Fibroblast of lung (primary cell): ENCODE measurements around the gene KLHL5. TPM values are rescaled to one million over a fixed set of nuclear protein-coding genes. Genes with fewer than 3 reads are reported as not detected.

Experiments
- DNase-seq, 2 donors: peaks; one replicate each; pipeline versions ENCODE4 v3.0.0 to v3.0.0-alpha.2; 2010; ENCODE audit warnings: low read depth in 2 of 2
- H2AFZ ChIP-seq: 2 replicates; pipeline ENCODE4 v1.5.1; 2012; ENCODE audit warnings: low read length, control low read depth, inconsistent platforms
- H3K27ac ChIP-seq: 2 replicates; pipeline ENCODE4 v1.5.1; 2011; ENCODE audit warnings: low read length, control low read depth; ENCODE audit not compliant: insufficient read depth
- H3K27me3 ChIP-seq: 2 replicates; pipeline ENCODE4 v1.5.1; 2011; ENCODE audit warnings: mild to moderate bottlenecking, low read length; ENCODE audit not compliant: control insufficient read depth, insufficient read depth
- H3K36me3 ChIP-seq: 2 replicates; pipeline ENCODE4 v1.5.1; 2011; ENCODE audit warnings: low read length; ENCODE audit not compliant: control insufficient read depth, insufficient read depth
- H3K4me1 ChIP-seq: 2 replicates; pipeline ENCODE4 v1.5.1; 2011; ENCODE audit warnings: low read length; ENCODE audit not compliant: control insufficient read depth, insufficient read depth; ENCODE audit errors: extremely low read depth
- H3K4me2 ChIP-seq: 2 replicates; pipeline ENCODE4 v1.5.1; 2011; ENCODE audit warnings: low read length, control low read depth; ENCODE audit not compliant: insufficient read depth; ENCODE audit errors: extremely low read depth
- H3K4me3 ChIP-seq, 4 experiments: fragments of 200-600 bp in 1 of 4; sonication (generic) in 1 of 4; replicated peaks in 1 of 4; 2 replicates each; pipeline ENCODE4 v1.5.1; 2011 to 2016; ENCODE audit warnings: low read length in 4 of 4, low read depth in 3 of 4, mild to moderate bottlenecking in 3 of 4, control low read depth in 2 of 4, inconsistent platforms in 1 of 4, mixed read lengths in 1 of 4; ENCODE audit not compliant: insufficient read depth in 1 of 4; ENCODE audit errors: control extremely low read depth in 1 of 4
- H3K79me2 ChIP-seq: 2 replicates; pipeline ENCODE4 v1.5.1; 2012; ENCODE audit warnings: mild to moderate bottlenecking, low read length, inconsistent platforms; ENCODE audit not compliant: control insufficient read depth, insufficient read depth
- H3K9ac ChIP-seq: 2 replicates; pipeline ENCODE4 v1.5.1; 2011; ENCODE audit warnings: mild to moderate bottlenecking, low read length, control low read depth; ENCODE audit not compliant: insufficient read depth
- H3K9me3 ChIP-seq: 2 replicates; pipeline ENCODE4 v1.5.1; 2012; ENCODE audit warnings: low read depth, low read length; ENCODE audit not compliant: control insufficient read depth, insufficient read depth
- H4K20me1 ChIP-seq: 2 replicates; pipeline ENCODE4 v1.5.1; 2011; ENCODE audit warnings: low read length; ENCODE audit not compliant: control insufficient read depth, insufficient read depth; ENCODE audit errors: extremely low read depth
- EZH2 ChIP-seq: IDR thresholded peaks from 2 replicates; pipeline ENCODE4 v1.5.1; 2012; ENCODE audit warnings: low read length, control low read depth, mild to moderate bottlenecking; ENCODE audit errors: missing control alignments
- polyA plus RNA-seq, 2 donors: library from polyadenylated mRNA; depleted of rRNA in 1 of 2; stranded (reverse) in 1 of 2; unstranded in 1 of 2; fragments of >200 nt; gene quantifications; 2 replicates each; pipeline ENCODE4 v1.2.1, GENCODE V29; 2011 to 2012; ENCODE audit warnings: missing spikeins in 1 of 2
- total RNA-seq: library from RNA; depleted of rRNA; stranded (reverse); fragments of >200 nt; gene quantifications from 2 replicates; pipeline ENCODE4 v1.2.1, GENCODE V29; 2014
- TF ChIP-seq, protein P1 (sequence below), 2 donors: IDR thresholded peaks in 1 of 2; conservative IDR thresholded peaks in 1 of 2; 1 replicate in 1 of 2; 2 replicates in 1 of 2; pipeline ENCODE4 v1.5.1; 2011 to 2012; ENCODE audit warnings: low read length in 2 of 2, control low read depth in 1 of 2, inconsistent platforms in 1 of 2, low read depth in 1 of 2, mild to moderate bottlenecking in 1 of 2

KLHL5 gene
- total and polyA plus RNA-seq, 2 donors (not counting 1 experiment from before 2014, with no cell fraction given), result 88.3 to 120 TPM

DNA sequence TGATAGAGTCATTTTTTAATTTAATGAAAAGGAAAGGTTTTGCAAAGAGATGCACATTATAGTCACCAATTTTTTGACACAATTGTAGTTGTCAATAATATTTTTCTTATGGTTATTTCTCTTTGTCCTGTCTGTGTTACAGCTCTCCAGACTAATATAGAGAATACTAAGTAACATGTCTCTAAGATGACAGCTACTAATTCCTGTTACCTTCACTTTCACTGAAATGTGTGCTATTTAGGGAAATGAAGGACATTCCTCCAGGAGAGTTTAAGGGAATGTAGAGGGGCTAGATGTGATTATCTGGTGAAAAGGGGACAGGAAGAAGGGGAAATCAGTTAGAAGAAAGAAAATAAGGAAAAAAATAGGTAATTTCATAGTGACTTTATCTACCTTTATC is 1.4 kb downstream of the KLHL5 start:
- no peaks in the 10 kb centered on the region for H3K9me3 ChIP-seq
- no peaks in the 10 kb centered on the region for H3K79me2 ChIP-seq

DNA sequence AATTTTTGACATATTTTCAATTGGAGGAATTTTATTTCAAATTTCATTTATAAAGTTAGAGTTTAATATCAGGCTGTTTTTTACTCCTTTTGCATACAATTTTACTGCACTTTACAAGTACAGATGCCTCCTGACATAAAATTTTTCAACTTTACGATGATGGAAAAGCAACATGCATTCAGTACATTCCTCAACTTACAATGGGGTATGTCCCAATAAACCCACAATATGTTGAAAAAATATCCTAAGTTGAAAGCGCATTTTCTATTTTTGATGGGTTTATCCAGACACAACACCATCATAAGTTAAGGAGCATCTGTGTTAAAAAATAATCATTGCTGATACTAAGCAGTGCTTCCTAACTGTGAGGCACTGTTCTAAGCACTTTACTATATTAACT is 4.3 kb downstream of the KLHL5 start:
- no peaks in the 10 kb centered on the region for H4K20me1 ChIP-seq
- no peaks in the 10 kb centered on the region for H3K9me3 ChIP-seq
- no peaks in the 10 kb centered on the region for H3K27me3 ChIP-seq
- no peak for DNase-seq
- no peak overlapping the region for H3K4me3 ChIP-seq
- no peaks in the 10 kb centered on the region for H3K4me1 ChIP-seq
- H3K79me2 ChIP-seq, result no peaks in the 10 kb centered on the region
- no peak overlapping the region for H3K4me2 ChIP-seq
- H3K9ac ChIP-seq, result no peak overlapping the region
- no peak overlapping the region for H3K27ac ChIP-seq
- TF ChIP-seq EZH2, result no peak
- TF ChIP-seq, protein P1, sequence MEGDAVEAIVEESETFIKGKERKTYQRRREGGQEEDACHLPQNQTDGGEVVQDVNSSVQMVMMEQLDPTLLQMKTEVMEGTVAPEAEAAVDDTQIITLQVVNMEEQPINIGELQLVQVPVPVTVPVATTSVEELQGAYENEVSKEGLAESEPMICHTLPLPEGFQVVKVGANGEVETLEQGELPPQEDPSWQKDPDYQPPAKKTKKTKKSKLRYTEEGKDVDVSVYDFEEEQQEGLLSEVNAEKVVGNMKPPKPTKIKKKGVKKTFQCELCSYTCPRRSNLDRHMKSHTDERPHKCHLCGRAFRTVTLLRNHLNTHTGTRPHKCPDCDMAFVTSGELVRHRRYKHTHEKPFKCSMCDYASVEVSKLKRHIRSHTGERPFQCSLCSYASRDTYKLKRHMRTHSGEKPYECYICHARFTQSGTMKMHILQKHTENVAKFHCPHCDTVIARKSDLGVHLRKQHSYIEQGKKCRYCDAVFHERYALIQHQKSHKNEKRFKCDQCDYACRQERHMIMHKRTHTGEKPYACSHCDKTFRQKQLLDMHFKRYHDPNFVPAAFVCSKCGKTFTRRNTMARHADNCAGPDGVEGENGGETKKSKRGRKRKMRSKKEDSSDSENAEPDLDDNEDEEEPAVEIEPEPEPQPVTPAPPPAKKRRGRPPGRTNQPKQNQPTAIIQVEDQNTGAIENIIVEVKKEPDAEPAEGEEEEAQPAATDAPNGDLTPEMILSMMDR (conservative IDR thresholded peaks at IDR 0.05 in 1 of 2, IDR thresholded peaks at IDR 0.05 in 1 of 2; ENCODE audit: low read depth in 1 of 2, low read length in 2 of 2), result no peak
- H3K36me3 ChIP-seq, result no peaks in the 10 kb centered on the region
- H2AFZ ChIP-seq, result no peak overlapping the region

More for the DNA sequence above, 1.4 kb downstream of the KLHL5 start:
- no peak overlapping the region for H3K4me2 ChIP-seq
- no peak overlapping the region for H3K9ac ChIP-seq
- no peak overlapping the region for H2AFZ ChIP-seq
- no peaks in the 10 kb centered on the region for H3K27me3 ChIP-seq
- no peak for TF ChIP-seq EZH2
- TF ChIP-seq, protein P1 (conservative IDR thresholded peaks at IDR 0.05 in 1 of 2, IDR thresholded peaks at IDR 0.05 in 1 of 2; ENCODE audit: low read depth in 1 of 2, low read length in 2 of 2), result no peak
- no peak overlapping the region for H3K4me3 ChIP-seq
- H3K36me3 ChIP-seq, result no peaks in the 10 kb centered on the region
- H4K20me1 ChIP-seq, result no peaks in the 10 kb centered on the region
- DNase-seq, result no peak
- no peaks in the 10 kb centered on the region for H3K4me1 ChIP-seq
- H3K27ac ChIP-seq, result no peak overlapping the region

DNA sequence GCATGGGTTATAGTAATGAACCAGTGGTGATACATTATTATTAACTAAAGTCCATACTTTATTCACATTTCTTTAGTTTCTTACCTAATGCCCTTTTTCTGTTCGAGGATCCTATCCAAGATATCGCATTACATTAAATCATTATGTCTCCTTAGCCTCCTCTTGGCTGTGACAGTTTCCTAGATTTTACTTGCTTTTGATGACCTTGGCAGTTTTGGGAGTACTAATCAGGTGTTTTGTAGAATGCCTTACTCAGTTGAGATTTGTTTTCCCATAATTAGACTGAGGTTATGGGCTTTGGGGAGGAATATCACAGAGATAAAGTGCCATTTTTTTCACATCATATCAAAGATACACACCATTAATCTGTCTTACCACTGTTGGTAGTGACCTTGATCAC is 5.0 kb downstream of the KLHL5 start:
- no peak for DNase-seq
- Histone ChIP-seq H3K4me1 (no peaks in the 10 kb centered on the region), H3K9ac (no peak overlapping the region)

More for the DNA sequence above, 5.0 kb downstream of the KLHL5 start:
- Histone ChIP-seq H3K9me3 (no peaks in the 10 kb centered on the region), H3K27ac (no peak overlapping the region), H3K27me3 (no peaks in the 10 kb centered on the region), H3K4me3 (no peak overlapping the region), H3K4me2 (no peak overlapping the region), H2AFZ (no peak overlapping the region), H3K79me2 (no peaks in the 10 kb centered on the region), H4K20me1 (no peaks in the 10 kb centered on the region), H3K36me3 (no peaks in the 10 kb centered on the region)
- no peak for TF ChIP-seq EZH2
- TF ChIP-seq, protein P1 (conservative IDR thresholded peaks at IDR 0.05 in 1 of 2, IDR thresholded peaks at IDR 0.05 in 1 of 2; ENCODE audit: low read depth in 1 of 2, low read length in 2 of 2), result no peak
